HG03045 (cell line): ENCODE measurements around the gene TUBB4B.

ENCODE experiments used
- ATAC-seq: cut with Tn5 transposase; IDR thresholded peaks from one replicate; pipeline ENCODE4 v1.9.1; 2021; ENCODE audit warnings: mild to moderate bottlenecking, moderate library complexity; ENCODE audit not compliant: unreplicated experiment

Gene TUBB4B

DNA sequence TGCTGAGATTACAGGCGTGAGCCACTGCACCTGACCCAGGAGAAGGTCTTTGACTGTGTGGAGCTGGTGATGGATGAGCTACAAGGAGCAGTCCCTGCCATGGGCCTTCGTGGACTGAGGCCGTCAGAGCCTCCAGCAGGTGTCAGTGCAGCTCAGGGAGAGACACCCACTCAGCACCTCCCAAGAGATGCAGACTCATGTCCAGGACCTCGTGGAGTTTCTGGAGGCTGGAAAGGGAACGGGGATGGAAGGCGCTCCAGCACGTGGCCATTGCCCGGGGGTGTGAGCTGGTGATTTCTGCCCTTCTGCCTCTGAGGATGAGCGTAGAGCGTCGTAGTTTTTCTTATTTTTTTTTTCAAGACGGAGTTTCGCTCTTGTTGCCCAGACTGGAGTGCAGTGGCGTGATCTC is 45.9 kb downstream of the TUBB4B start:
- no peak for ATAC-seq

GRCh38 chr9:137293094-137293481 is 52.0 kb downstream of the TUBB4B start:
- no peak for ATAC-seq
